TTC549 (cell line): ENCODE data around the gene COX6B1.
"Not testable (repeated sequence)": the region's sequence is repeated elsewhere in the genome, so short reads cannot be mapped to it uniquely, and the experiment has no call there.

Source experiments
- FAIRE-seq: peaks from 2 replicates; lab custom pipeline; 2012; peaks lifted over from hg19 to GRCh38; lab: Jason Lieb, UNC

The COX6B1 gene, protein sequence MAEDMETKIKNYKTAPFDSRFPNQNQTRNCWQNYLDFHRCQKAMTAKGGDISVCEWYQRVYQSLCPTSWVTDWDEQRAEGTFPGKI

DNA sequence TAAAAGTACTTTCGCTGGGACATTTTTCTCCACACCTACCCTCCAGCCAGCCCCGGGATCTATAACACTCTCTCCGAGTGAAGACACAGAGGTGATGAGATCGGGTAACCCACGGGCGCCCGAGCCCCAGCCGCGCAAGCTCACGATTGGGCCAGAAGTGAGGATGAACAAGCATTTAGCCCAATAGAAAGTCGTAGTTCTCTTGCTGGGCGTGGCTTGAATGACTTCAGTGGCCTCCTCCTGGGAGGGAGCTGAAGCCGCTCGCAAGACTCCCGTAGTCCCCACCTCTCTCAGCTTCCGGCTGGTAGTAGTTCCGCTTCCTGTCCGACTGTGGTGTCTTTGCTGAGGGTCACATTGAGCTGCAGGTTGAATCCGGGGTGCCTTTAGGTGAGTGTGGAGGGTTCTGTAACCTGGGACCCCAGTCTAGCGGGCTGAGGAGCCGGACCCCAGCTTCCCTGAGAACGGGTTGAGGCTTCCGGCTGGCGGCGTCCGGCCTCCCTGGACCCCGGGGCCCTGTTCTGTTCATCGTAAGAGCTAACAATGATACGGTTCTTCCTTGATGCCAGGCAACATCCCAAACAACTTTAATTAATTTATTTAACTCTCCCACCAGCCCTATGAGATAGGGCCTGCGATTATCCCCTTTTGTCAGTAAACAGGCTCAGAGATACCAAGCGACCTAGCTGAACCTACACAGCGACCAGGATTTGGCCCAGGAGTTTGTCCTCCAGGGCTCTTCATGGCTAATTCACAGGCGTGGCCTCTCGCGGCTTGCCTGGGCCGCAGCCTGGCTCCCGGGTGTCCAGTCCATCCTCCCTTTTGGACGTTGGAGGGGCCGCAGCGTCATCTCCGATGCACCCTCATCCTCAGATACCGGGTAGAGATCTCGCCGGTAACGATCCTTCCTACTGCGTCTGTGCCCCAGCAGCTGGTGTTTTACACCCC lies at the start of gene COX6B1:
TSS of gene COX6B1 (plus strand) at position 307 of the 945 bp plus-strand sequence. CDS start 2,921 bp downstream, outside the sequence.
- peak; percentile 94 for FAIRE-seq

DNA sequence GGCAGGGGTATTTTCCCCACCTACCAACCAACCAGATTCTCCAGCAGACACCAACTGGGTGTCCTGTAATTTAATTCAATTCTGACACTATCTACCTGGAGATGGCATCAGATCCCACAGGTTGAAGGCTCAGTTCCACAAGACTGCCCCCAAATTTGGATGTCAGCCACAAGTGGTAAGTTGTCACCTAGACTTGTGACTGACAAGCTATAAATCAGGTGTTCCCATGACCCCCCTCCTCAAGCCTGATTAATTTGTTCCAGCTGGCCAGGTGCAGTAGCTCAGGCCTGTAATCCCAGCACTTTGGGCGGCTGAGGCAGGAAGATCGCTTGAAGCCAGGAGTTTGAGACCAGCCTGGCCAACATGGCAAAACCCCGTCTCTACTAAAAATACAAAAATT lies 46.2 kb upstream of the COX6B1 start:
- no peak for FAIRE-seq

DNA sequence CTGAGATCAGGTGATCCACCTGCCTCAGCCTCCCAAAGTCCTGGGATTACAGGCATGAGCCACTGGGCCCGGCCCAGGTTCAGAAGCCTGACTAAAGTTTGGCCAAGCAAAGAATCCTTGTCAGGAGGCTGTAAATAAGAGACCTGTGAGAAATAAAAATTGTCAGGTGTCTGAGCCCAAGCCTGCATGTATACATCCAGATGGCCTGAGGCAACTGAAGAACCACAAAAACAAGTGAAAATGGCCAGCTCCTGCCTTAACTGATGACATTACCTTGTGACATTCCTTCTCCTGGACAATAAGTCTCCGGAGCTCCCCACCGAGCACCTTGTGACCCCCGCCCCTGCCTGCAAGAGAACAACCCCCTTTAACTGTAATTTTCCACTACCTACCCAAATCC lies 43.7 kb upstream of the COX6B1 start:
- not testable (repeated sequence) for FAIRE-seq

DNA sequence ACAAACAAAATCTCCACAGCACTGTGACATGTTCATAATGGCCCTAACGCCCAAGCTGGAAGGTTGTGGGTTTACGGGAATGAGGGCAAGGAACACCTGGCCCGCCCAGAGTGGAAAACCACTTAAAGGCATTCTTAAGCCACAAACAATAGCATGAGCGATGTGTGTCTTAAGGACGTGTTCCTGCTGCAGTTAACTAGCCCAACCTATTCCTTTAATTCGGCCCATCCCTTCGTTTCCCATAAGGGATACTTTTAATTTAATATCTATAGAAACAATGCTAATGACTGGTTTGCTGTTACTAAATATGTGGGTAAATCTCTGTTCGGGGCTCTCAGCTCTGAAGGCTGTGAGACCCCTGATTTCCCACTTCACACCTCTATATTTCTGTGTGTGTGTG lies 41.0 kb upstream of the COX6B1 start:
- not testable (repeated sequence) for FAIRE-seq

DNA sequence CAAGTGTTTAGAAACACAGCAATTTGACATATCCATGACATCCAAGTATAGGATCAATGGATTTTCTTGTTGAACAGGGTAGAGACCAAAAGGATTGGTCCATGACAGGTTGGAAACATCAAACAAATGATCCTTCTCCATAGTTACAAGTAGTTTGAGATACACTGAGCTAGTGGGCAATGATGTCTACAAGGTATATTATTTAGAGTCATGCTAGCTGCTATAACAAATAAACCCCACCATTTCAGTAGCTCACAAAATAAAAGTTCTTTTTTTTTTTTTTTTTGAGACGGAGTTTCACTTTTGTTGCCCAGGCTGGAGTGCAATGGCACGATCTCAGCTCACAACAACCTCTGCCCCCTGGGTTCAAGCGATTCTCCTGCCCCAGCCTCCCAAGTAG lies 40.5 kb upstream of the COX6B1 start:
- FAIRE-seq, result no peak

DNA sequence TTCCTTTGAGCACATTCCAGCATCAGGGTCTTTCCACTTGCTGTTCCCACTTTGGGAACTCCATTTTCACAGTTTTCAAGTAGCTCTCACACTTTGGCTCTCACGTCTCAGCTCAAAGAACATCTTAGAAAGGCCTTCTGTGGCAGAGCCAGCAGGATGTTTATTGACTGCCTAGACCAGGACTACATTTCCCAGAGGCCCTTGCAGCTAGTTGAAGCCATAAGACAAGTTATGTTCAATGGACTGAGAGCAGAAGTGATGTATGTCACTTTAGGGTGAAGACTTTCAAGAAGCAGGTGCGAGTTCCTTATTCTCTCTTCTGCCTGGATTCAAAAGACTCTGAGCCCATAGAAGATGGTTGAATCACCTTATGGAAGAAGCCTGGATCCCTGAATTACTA lies 39.9 kb upstream of the COX6B1 start:
- FAIRE-seq, result no peak

DNA sequence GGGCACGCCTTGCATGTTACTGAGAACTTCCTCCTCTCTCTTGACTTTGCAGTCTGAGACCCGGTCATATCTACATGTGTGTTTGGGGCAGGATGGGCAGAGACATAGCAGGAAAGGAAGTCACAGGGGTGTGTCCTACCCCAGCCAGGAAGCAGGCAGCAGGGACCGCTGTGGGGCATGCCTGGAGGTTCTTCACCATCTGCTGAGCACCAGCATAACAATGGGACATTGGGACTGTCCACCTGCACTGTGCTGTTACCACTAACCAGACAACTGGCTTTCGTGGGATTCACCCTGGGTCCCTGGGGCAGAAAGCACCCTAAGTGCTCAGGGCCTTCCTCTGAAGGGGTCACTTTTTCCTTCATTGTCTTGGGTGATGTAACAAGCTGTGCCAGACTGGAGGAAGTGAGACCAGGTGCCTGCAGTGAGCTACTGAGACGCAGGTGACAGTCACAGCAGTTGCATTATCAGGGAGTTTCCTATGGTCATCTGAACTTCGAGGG lies 38.2 kb upstream of the COX6B1 start:
- FAIRE-seq, result no peak

DNA sequence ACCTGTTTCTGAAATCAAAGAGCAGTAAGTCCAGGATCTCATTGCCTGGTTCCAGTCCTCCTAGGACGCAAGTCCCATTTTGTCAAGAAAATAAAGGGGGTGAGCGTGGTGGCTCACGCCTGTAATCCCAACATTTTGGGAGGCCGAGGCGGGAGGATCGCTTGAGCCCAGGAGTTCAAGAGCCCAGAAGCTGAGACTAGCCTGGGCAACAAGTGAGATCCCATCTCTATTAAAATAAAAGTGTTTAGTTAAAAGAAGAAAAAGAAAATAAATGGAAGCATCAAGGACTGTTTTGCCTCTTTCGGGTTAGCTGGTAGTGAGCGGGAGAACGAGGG lies 35.9 kb upstream of the COX6B1 start:
- FAIRE-seq, result no peak

DNA sequence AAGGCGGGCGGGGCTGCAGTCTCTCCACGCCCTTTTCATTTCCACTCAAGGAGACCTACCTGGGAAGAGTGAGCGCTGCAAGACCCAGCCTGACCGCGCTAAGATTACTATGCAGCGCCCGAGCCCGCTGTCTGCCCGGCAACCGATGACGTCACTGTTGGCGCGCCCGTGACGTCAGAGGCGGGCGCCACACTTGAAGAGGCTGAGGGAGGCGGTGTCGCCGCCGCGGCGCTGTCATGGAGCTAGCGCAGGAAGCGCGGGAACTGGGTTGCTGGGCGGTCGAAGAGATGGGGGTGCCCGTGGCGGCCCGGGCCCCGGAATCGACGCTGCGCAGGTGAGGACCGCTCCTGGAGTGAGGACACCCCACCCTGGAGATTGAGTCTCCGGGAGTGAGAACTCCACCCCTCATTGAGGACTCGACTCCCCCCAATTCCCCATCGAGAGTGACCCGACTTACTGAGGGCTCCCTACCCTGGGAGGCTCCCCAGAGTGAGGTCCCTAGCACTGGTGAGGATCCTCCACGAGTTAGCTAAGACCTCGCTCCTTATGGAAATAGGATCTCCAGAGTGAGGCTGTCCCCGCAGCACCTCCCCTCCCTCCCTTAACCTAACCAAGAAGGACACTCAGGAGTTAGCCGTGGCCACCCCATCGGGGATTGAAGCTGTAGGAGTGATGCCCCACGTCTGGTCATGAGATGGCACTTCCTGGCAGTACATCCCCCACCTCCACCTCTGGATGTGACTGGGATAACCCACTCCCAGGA lies 35.4 kb upstream of the COX6B1 start, which contains the start of gene HAUS5:
TSS of gene HAUS5 (plus strand) at position 177 of the 763 bp plus-strand sequence. CDS start at position 237, 60 bp downstream.
- FAIRE-seq, result peak; percentile 36

DNA sequence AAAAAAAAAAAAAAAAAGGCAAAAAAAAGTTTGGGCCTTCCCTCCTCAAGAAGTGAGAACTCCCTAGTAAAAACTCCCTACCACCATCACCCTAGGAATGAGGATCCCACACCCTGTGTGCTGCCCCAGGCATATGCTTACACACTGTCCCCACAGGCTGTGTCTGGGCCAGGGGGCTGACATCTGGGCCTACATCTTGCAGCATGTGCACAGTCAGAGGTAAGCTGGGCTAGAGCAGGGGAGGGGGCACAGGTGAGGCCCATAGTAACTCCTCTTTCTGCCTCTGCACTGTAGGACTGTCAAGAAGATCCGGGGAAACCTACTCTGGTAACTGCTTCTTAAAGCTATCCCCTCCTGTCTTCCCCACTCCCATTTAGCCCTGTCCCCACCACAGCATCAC lies 34.5 kb upstream of the COX6B1 start:
- no peak for FAIRE-seq

DNA sequence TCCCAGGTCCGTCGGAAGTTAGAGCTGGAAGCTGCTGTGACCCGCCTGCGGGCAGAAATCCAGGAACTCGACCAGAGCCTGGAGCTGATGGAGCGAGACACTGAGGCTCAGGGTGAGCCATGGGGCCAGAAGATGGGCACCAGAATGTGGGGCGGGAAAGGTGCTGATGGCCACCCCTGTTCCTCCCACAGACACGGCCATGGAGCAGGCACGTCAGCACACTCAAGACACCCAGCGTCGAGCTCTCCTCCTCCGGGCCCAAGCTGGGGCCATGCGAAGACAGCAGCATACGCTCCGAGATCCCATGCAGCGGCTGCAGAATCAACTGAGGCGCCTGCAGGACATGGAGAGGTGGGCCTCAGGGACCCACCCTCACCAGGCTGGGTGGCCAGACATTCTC lies 33.1 kb upstream of the COX6B1 start:
- no peak for FAIRE-seq

DNA sequence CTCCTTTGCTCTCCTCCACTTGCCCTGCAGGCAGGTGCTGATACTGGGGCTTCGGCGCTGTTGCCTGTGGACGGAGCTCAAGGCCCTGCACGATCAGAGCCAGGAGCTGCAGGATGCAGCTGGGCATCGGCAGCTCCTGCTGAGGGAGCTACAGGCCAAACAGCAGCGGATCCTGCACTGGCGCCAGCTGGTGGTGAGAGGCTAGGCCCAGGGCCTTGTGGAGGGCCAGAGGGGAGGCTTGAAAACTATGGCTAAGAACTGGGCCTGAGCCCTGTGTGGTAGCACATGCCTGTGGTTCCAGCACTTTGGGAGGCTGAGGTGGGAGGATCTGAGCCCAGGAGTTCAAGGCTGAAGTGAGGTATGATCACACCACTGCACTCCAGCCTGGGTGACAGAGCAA lies 29.3 kb upstream of the COX6B1 start:
- FAIRE-seq, result no peak

DNA sequence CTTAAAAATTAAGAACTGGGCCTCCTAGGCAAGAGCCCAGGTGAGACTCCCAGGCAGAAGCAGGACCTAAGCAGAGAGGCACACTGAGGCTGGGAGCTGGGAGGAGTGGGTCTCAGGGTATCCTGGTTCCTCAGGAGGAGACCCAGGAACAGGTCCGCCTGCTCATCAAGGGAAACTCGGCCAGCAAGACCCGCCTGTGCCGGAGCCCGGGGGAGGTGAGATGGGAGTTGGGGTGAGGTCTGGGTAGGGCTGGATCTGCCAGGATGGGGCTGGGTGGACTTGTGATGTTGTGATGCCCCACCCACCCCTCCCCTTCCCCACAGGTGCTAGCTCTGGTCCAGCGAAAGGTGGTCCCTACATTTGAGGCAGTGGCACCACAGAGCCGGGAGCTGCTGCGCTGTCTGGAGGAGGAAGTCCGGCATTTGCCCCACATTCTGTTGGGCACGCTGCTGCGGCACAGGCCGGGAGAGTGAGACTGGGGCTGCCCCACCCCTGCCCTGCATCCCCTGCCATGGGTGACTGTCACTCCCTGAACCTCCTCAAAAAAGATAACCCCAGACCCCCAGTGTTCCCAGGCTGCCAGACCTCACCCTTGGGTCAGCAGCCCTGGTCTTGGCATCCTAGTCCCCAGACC lies 28.7 kb upstream of the COX6B1 start:
- no peak for FAIRE-seq

DNA sequence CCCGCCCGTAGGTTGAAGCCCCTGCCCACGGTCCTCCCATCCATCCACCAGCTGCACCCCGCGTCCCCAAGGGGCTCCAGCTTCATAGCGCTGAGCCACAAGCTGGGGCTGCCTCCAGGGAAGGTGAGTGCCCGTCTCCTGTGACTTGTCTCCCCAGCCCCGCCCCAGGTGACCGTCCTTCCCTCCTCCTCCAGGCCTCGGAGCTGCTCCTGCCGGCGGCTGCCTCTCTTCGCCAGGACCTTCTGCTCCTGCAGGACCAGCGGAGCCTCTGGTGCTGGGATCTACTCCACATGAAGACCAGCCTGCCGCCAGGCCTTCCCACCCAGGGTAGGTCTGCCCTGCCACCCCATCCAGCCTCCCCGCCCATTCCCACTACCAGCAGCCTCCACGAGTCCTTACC lies 28.1 kb upstream of the COX6B1 start:
- FAIRE-seq, result no peak

DNA sequence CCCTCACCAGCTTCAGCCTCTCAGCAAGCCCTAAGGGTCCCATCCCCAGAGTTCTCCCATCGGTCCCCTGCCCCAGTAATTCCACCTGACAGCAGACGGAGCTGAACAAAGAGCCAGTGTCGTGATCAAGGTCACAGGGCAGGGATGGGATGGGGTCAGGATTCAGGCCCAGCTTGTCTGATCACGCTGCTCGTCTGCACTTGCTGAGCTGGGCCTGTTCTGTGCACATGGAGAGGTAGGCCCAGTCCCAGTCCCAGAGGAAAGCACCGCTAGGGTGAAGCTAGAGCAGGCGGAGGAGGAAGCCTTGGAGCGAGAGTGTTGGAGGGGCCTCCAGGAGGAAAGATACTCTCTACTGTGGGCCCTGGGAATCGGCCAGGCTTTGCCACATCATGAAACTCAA lies 26.4 kb upstream of the COX6B1 start:
- FAIRE-seq, result no peak

DNA sequence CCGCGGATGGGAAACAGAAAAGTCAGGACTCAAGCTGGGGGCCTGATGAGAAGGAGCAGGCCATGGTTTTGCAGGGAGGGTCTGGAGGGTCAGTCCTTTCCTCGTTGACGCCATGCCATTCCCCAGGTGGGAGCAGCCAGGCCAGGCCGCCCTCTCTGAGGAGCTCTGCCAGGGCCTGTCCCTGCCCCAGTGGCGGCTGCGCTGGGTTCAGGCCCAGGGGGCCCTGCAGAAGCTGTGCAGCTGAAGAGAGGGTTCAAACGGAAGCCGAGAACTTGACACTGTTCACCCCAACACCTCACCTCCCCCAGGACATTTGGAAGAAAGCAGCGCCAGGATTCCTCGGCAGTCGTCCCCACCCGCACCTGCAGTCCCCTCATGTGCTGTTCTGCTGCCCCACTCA lies 25.4 kb upstream of the COX6B1 start:
- no peak for FAIRE-seq

DNA sequence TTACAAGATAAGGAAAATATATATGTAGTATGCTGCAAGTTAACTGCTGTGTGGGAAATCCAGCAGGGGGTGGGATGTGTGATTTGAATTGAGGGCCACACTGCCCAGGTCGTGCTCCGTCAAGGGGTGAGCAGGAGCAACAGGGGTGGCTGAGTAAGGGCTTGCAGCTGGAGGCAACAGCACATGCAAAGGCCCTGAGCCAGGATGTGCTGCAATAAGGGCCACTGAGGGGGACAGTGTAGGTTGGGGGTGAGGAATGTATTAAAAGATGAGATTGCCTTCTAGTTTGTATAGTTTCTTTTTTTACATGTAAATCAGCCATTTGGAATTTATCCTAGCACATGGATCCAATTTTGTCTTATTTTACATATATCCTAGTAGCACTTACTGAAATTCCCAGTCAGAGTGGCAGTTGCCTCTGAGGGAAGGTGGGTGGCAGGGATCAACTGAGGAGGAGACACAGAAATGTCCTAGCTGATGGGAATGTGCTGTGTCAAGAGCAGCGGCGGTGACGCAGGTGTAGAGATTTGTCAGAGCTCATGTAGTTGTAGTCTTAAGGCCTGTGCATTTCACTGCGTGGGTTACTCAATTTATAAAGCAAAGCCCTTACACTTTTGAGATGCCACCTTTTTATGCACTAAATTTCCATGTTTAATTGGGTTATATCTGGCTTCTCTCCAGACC lies 24.7 kb upstream of the COX6B1 start:
- FAIRE-seq, result no peak

DNA sequence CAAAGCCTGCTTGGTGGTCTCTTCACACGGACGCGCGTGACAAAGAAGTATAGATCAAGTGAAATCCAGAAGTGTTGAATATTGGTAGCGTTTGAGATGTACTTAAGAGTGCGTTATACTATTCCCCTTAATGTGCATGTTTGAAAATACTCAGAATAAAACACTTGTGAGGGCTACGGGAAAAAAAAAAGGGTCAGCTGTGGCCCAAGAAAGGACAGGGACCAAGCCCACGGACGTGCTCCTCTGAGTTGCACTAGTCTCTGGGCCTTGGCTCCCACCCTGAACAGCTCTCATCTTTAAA lies 19.9 kb upstream of the COX6B1 start:
- no peak for FAIRE-seq

DNA sequence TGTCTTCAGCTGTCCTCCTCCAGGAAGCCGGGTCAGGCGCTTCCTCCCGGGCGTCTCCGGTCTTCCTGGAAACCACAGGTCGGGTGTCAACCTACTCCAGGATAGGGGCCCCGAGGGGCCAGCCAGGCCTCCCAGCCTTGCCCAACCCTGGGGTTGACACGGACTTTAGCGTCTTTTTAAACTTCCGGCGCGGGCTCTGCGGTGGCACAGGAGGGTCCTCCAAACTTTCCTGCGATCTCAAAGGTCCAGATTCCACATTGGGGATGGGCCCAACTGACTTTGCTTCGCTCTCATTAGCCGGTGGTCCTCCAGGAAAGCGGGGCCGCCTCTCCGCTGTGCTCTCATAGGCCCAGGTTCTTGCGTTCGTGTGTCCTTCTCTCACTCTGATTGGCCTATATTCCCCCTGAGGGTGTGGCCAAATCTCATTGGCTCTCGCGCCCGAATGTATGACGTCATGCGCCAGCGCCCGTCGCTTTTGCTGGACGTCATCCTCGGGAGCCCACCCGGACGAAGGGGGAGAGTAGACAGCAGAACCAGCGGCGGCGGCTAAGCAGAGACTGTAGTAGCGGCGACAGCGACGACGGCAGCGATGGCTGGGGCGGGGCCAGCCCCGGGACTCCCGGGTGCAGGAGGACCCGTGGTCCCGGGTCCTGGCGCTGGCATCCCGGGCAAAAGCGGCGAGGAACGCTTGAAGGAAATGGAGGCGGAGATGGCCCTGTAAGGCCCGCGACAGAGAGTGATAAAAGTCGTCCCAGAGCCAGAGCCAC lies 19.4 kb upstream of the COX6B1 start, which contains the start of gene RBM42:
TSS of gene RBM42 (plus strand) at position 472 of the 767 bp plus-strand sequence. CDS start at position 590, 118 bp downstream.
- FAIRE-seq, result peak; percentile 97

DNA sequence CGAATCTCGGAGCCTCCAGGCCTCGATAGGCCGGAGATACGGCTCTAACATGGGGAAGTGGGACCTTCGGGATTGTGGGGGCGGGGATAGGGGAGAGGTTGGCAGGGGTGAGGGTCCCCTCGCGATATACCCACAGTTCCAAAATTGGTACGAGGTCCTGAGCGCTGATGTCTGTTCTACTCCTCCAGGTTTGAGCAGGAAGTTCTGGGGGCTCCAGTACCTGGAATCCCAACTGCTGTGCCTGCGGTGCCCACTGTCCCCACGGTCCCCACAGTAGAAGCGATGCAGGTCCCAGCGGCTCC lies 18.8 kb upstream of the COX6B1 start:
- no peak for FAIRE-seq

DNA sequence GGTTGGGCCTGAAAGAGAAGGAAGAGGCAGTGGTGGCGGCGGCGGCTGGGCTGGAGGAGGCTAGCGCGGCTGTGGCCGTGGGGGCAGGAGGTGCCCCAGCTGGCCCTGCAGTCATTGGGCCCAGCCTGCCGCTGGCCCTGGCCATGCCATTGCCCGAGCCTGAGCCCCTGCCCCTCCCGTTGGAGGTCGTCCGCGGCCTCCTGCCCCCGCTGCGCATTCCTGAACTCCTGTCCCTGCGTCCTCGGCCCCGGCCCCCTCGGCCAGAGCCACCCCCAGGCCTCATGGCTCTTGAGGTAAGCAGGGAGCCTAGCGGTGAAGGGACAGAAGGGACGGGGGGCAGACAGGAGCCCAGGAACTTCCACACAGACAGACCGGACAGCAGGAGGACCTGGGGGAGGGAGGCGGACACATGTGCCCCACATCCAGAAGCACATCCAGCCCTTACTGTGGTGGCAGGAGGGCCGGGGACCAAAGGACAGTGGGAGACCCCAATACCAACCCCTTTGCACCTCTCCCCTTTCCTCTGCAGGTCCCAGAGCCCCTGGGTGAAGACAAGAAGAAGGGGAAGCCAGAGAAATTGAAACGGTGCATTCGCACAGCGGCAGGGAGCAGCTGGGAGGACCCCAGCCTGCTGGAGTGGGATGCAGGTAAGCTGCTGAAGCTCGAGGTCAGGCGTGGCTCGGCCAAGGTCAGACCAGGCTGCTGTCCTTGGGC lies 14.2 kb upstream of the COX6B1 start:
- FAIRE-seq, result no peak
